Fibroblast of mammary gland (primary cell): Measurements from ENCODE around the gene DDX51.
"Not testable (repeated sequence)": the region's sequence is repeated elsewhere in the genome, so short reads cannot be mapped to it uniquely, and the experiment has no call there.

Experiments used
- DNase-seq: peaks from one replicate; pipeline ENCODE4 v3.0.0-alpha.2; 2010; ENCODE audit warnings: low read depth
- H3K4me3 ChIP-seq: 2 replicates; pipeline ENCODE4 v1.5.1; 2011; ENCODE audit warnings: low read depth, mild to moderate bottlenecking, low read length, moderate library complexity; ENCODE audit not compliant: control insufficient read depth
- CTCF ChIP-seq: conservative IDR thresholded peaks from 2 replicates; pipeline ENCODE4 v1.5.1; 2011; ENCODE audit warnings: low read depth, low read length, inconsistent platforms; ENCODE audit not compliant: control insufficient read depth, insufficient read depth

Gene DDX51

DNA sequence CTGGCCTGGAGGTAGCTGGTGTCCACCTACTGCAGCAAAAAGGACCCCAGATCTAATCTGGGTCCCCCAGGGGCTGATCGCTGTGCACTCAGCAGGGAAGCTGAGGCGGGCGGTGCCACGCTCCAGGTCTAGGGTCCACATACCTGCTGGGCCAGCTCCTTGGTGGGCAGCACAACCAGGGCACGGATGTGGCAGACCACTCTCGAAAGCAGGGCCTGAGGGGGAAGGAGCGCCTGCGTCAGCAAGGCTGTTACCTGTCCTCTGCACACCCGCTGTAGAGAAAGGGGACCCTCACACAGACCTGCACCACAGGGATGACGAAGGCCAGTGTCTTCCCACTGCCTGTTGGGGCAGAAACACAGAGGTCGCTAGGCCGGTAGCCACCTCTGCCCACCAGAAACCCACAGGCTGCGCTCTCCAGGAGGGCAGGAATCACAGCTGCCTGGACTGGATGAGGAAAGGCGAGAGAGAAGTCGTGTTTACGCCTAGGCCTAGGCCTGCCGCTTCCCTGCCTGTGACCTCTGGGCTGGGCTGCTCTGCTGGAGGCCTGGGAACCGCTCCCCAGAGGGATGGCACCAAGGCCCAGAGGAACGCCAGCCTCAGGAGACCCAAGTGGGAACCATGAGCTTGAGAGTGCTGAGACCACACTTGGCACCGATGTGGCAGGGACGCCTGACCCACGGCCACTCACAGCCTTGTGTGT is 2.0 kb downstream of the DDX51 start:
- no peak for DNase-seq
- no peak for TF ChIP-seq CTCF
- H3K4me3 ChIP-seq = no peak overlapping the region

DNA sequence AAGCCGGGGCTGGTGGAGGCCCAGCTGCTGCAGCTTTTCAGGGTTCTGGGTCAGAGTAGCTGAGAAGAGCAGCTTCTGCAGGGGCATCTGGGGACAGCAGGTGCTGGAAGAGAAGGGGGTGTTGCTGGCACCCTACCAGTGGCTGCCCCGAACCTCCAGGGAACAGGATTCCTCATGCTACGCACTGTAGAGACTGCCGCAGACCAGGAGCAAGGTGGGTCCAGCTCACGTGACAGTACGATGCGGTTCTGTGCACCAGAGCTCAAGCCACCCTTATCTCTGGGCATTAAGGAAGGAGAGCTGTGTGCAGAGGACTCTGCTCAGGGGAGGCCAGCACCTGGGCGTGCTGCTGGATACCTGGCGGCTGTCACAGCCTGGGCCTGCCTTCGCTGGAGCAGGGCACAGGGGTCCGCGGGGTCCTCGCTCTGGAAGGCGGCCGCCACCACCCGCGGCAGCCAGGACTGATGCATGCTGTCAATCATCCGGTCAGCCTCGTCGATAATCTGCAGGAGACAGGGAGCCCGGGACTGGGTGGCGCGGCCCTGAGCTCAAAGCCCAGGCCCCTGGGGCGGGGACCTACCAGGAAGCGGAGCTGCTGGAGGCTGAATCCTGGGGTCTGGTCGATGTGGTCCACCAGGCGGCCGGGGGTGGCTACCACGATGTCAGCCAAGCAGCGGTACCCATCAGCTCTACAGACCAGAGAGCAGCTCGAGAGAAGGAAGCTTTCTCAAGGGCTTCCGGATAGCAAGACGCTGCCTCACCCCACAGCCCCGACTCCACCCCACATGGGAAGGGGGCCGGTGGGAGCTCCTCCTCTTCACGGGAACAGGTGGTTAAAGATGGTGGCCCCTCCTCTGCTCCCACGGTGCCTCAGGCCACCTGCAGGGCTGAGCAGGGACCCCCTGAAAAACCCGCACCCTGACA is 2.9 kb downstream of the DDX51 start:
- no peak overlapping the region for H3K4me3 ChIP-seq
- DNase-seq = no peak
- TF ChIP-seq CTCF = no peak

- DNase-seq = no peak
- TF ChIP-seq CTCF = no peak
- no peak overlapping the region for H3K4me3 ChIP-seq
Measured at GRCh38 chr12:132140501-132140900, 3.6 kb downstream of the DDX51 start.

GRCh38 chr12:132139912-132140311 is 4.2 kb downstream of the DDX51 start:
- H3K4me3 ChIP-seq = no peak overlapping the region
- TF ChIP-seq CTCF = no peak
- DNase-seq = no peak

GRCh38 chr12:132138941-132139871 is 4.9 kb downstream of the DDX51 start:
- TF ChIP-seq CTCF = no peak
- DNase-seq = no peak

DNA sequence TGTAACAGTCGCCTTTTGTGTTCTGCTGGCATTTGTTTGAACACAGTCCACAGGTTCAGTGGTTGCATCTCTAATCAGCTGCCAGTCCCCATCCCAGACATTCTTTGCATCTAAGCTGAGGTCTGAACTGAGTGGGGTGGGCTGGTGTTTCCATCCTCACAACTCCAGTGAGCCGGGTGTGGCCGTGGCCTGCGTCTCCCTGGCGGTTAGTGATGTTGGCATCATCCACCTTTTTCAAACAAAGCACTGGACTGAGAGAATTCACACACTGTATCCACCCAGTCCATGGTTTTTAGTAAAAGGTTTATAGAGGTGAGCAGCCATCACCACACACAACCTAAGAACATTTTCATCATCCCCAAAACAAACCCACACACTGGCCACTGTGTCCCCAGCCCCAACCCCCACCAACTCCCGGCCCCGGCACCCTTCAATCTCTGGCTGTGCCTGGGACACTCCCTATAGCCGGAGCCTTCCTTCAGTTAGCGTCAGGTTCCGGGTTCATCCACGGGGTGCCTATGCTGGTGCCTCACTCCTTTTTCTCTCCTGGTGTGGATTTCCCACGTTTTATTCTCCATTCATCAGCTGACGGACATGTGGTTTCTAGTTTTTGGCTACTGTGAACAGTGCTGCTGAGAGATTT is 6.5 kb downstream of the DDX51 start:
- DNase-seq = no peak
- H3K4me3 ChIP-seq = no peak overlapping the region
- TF ChIP-seq CTCF = no peak

More at GRCh38 chr12:132138941-132139871, 4.9 kb downstream of the DDX51 start:
- no peak overlapping the region for H3K4me3 ChIP-seq

DNA sequence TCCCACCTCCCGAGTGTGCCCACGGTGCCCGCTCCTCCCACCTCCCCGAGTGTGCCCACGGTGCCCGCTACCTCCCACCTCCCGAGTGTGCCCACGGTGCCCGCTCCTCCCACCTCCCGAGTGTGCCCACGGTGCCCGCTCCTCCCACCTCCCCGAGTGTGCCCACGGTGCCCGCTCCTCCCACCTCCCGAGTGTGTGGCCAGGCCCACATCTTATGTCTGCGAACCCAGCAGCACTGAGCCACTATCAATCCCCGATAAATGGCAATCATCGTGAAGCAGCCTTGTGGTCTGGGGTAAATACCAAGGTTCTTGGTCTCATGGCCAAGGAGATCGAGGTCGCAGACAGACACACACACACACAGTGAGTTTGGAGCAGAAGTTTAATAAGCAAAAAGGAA is 7.9 kb downstream of the DDX51 start:
- not testable (repeated sequence) for H3K4me3 ChIP-seq, DNase-seq

GRCh38 chr12:132134653-132135183 is 9.4 kb downstream of the DDX51 start:
- not testable (repeated sequence) for DNase-seq, H3K4me3 ChIP-seq
